Testis (tissue), 3 donors: ENCODE measurements around the gene FBN2. TPM values are rescaled to one million over a fixed set of nuclear protein-coding genes. Genes with fewer than 3 reads are reported as not detected.

ENCODE experiments used
- DNase-seq: peaks from one replicate; pipeline ENCODE4 v3.0.0-alpha.2; 2019
- H3K27ac ChIP-seq, 2 donors: fragments of 200-600 bp; sonication (generic); one replicate each; pipeline ENCODE4 v1.5.1; 2019
- H3K27me3 ChIP-seq: fragments of 200-600 bp; sonication (generic); one replicate; pipeline ENCODE4 v1.5.1; 2019
- H3K36me3 ChIP-seq: fragments of 200-600 bp; sonication (generic); one replicate; pipeline ENCODE4 v1.5.1; 2017; ENCODE audit warnings: low read depth; ENCODE audit errors: missing control alignments
- H3K4me1 ChIP-seq: fragments of 200-600 bp; sonication (generic); one replicate; pipeline ENCODE4 v1.5.1; 2019
- H3K4me3 ChIP-seq, 2 donors: fragments of 200-600 bp; sonication (generic); one replicate each; pipeline ENCODE4 v1.5.1; 2017 to 2019
- H3K9me3 ChIP-seq: fragments of 200-600 bp; sonication (generic); one replicate; pipeline ENCODE4 v1.5.1; 2017
- POLR2A ChIP-seq: fragments of 450-650 bp; IDR thresholded peaks from one replicate; pipeline ENCODE4 v1.6.1; 2017; ENCODE audit warnings: antibody characterized with exemption, mild to moderate bottlenecking, moderate library complexity
- WGBS, 2 donors: methylation state at CpG; one replicate each; pipeline ENCODE4 v1.1.5; 2018; 5-methylcytosine and 5-hydroxymethylcytosine counted together
- intact Hi-C: fragments of 100-400 bp; cut with DNase I; formaldehyde crosslinking; loops from one replicate; pipeline ENCODE4 v1.15.1; 2023; ENCODE audit warnings: low total_unique reads
- polyA plus RNA-seq: library from polyadenylated mRNA; stranded (reverse); fragments of 350-450 nt; fragmentation: Illumina TruSeq; extraction: RNeasy Lipid Tissue Mini Kit (QIAGEN cat#74804); gene quantifications from one replicate; pipeline ENCODE4 v1.2.3, GENCODE V29; 2014; ENCODE audit warnings: low read depth, low replicate concordance; ENCODE audit not compliant: insufficient read depth
- total RNA-seq, 2 donors: library from RNA; depleted of rRNA; stranded (reverse); fragments of >200 nt; gene quantifications; one replicate each; pipeline ENCODE4 v1.2.3, GENCODE V29; 2016
- TF ChIP-seq, protein P1 (sequence below), 3 experiments: fragments of 450-650 bp in 2 of 3; fragments of 200-600 bp in 1 of 3; sonication (generic) in 1 of 3; IDR thresholded peaks; one replicate each; pipeline ENCODE4 v1.5.1; 2016 to 2019; ENCODE audit warnings: antibody characterized with exemption in 3 of 3, mild to moderate bottlenecking in 2 of 3, moderate library complexity in 1 of 3

Gene FBN2
- total and polyA plus RNA-seq, 3 donors from 2014 or later = 13.8 to 22.4 (median 17.5) TPM

DNA sequence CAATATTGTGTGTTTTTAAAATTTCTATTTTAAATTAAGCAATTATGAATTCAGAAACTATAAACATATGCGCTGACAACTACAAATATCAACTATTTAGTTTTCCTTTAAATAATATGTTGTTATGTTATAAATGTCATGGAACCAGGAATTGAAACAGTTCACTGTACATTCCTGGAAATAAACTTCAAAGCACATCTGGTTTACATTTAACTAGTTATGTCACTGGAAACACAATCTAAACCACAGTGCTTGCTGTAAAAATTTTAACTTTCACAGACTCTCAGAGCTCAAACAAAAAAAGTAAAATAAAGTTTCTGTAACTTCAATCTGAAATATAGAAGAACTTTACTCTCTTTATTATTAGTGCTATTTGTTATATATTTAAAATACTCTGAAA is 179.2 kb downstream of the FBN2 start:
- no peaks in the 10 kb centered on the region for H3K4me1 ChIP-seq
- H3K27ac ChIP-seq = no peak overlapping the region
- H3K4me3 ChIP-seq = no peak overlapping the region
- DNase-seq = no peak
- no peaks in the 10 kb centered on the region for H3K9me3 ChIP-seq
- intact Hi-C loops = no loop called here
- H3K27me3 ChIP-seq = no peaks in the 10 kb centered on the region
- TF ChIP-seq POLR2A = no peak
- TF ChIP-seq, protein P1, sequence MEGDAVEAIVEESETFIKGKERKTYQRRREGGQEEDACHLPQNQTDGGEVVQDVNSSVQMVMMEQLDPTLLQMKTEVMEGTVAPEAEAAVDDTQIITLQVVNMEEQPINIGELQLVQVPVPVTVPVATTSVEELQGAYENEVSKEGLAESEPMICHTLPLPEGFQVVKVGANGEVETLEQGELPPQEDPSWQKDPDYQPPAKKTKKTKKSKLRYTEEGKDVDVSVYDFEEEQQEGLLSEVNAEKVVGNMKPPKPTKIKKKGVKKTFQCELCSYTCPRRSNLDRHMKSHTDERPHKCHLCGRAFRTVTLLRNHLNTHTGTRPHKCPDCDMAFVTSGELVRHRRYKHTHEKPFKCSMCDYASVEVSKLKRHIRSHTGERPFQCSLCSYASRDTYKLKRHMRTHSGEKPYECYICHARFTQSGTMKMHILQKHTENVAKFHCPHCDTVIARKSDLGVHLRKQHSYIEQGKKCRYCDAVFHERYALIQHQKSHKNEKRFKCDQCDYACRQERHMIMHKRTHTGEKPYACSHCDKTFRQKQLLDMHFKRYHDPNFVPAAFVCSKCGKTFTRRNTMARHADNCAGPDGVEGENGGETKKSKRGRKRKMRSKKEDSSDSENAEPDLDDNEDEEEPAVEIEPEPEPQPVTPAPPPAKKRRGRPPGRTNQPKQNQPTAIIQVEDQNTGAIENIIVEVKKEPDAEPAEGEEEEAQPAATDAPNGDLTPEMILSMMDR (IDR thresholded peaks at IDR 0.05) = no peak
- WGBS, 2 donors = 82 to 95% methylated on average over 1 of the region's 1 CpG
- no peaks in the 10 kb centered on the region for H3K36me3 ChIP-seq

DNA sequence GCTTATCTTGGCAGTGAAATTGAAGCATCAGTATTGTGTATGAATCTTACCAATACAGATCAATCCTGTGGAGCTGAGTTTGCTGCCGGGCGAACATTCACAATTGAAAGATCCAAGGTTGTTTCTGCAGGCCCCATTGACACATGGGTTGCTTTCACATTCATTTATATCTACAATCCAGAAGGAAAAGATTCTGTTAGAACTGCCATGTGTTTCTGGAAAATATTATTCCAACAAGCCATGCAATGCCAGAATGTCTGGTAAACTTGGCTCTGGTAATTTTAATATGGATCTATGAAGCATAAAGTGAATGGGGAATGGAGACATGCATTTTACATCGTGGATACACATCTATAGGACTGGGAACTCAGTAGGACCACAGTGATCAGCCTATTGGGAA is 180.8 kb downstream of the FBN2 start:
- Histone ChIP-seq H3K27ac (no peak overlapping the region), H3K27me3 (no peaks in the 10 kb centered on the region), H3K4me3 (no peak overlapping the region), H3K4me1 (no peaks in the 10 kb centered on the region), H3K9me3 (no peaks in the 10 kb centered on the region), H3K36me3 (no peaks in the 10 kb centered on the region)
- TF ChIP-seq, protein P1 (IDR thresholded peaks at IDR 0.05) = no peak
- TF ChIP-seq POLR2A = no peak
- intact Hi-C loops = no loop called here
- 88 to 95% methylated on average over 3 of the region's 3 CpGs for WGBS, 2 donors
- DNase-seq = no peak

DNA sequence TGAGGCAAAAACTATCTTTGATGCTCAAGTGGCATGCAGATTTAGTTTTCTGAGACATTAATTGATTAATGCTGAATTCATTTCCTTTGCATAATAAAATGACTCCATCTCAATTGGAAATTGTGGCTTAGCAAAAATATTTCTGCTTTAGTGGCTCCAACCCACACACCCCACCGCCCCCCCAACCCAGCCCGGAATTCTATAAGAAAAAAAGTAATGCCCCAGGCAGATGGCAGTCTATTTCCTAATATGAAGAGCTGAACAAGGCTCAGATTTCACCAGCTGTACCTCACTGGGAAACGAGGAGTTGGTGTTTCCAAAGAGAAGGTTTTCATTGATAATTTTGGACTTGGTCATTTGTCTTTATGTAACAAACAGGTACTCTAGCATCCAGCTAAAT is 182.1 kb downstream of the FBN2 start:
- H3K9me3 ChIP-seq = no peaks in the 10 kb centered on the region
- H3K27me3 ChIP-seq = no peaks in the 10 kb centered on the region
- no peaks in the 10 kb centered on the region for H3K4me1 ChIP-seq
- 92 to 94% methylated on average over 3 of the region's 3 CpGs for WGBS, 2 donors
- no peaks in the 10 kb centered on the region for H3K36me3 ChIP-seq
- intact Hi-C loops = no loop called here
- no peak overlapping the region for H3K27ac ChIP-seq
- no peak for DNase-seq
- H3K4me3 ChIP-seq = no peak overlapping the region
- TF ChIP-seq POLR2A = no peak
- TF ChIP-seq, protein P1 (IDR thresholded peaks at IDR 0.05) = no peak

DNA sequence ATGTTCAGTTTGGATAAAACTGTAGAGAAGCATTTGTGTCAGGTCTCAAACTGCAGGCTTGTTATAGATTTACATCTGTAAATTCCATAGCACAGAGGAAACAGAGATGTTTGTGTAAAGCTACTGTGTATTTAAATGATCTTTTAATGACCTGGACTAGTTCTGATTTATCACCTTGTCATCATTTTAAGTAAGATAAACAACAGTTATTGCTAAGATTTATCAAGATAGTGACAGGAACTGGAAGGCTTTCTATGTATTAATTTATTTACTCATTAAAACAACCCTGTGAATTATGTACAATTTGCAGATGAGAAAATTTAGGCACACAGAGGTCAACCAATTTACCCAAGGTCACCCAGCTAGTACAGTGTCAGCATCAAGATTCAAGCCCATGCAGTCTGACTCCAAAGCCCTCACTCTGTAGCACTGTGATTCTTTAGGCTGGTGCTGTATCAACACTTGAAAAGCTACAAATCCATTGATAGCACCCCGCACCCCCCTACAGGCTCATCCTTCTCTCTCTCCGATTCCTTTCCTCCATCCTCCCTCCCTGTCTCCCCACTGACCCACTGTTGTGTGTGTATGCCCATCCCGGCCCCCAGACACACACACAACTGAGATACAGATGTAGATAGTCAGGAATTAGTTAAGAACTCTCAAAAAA is 184.5 kb downstream of the FBN2 start:
- TF ChIP-seq, protein P1 (IDR thresholded peaks at IDR 0.05) = no peak
- no peak for TF ChIP-seq POLR2A

DNA sequence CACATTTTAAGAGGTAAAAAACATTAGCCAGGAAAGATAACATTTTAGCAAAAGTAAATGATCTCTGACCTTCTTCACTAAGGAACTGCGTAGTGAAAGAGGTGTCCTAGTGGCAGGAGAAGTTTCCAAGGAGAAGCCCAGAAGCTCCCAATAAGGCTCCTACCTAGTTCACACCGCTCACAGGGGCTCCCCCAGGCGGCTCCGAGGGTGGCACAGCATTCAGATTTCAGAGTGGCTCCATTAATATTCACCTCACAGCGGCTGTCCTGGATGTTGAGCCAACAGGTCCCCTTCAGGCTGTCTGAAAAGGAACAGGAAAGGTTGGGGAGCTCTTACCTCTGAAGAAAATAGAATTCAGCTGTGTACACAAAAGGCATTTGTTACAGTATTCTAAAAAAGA is 187.3 kb downstream of the FBN2 start:
- Histone ChIP-seq H3K36me3 (no peaks in the 10 kb centered on the region), H3K4me1 (no peaks in the 10 kb centered on the region), H3K27ac (no peak overlapping the region), H3K9me3 (no peaks in the 10 kb centered on the region), H3K4me3 (no peak overlapping the region), H3K27me3 (no peaks in the 10 kb centered on the region)
- TF ChIP-seq POLR2A = no peak
- TF ChIP-seq, protein P1 (IDR thresholded peaks at IDR 0.05) = no peak
- no peak for DNase-seq
- intact Hi-C loops = no loop called here
- 85 to 94% methylated on average over 5 of the region's 5 CpGs for WGBS, 2 donors

More for the DNA sequence above, 184.5 kb downstream of the FBN2 start:
- Histone ChIP-seq H3K4me1 (no peaks in the 10 kb centered on the region), H3K27ac (no peak overlapping the region), H3K36me3 (no peaks in the 10 kb centered on the region), H3K4me3 (no peak overlapping the region), H3K27me3 (no peaks in the 10 kb centered on the region), H3K9me3 (no peaks in the 10 kb centered on the region)
- intact Hi-C loops = no loop called here
- 74 to 79% methylated on average over 3 of the region's 3 CpGs for WGBS, 2 donors
- no peak for DNase-seq
